Amniotic epithelial cell (primary cell): ENCODE data around the gene PHF19.

Experiments
- DNase-seq: peaks from one replicate; pipeline ENCODE4 v3.0.0-alpha.2; 2010; ENCODE audit warnings: low read depth

Gene PHF19

DNA sequence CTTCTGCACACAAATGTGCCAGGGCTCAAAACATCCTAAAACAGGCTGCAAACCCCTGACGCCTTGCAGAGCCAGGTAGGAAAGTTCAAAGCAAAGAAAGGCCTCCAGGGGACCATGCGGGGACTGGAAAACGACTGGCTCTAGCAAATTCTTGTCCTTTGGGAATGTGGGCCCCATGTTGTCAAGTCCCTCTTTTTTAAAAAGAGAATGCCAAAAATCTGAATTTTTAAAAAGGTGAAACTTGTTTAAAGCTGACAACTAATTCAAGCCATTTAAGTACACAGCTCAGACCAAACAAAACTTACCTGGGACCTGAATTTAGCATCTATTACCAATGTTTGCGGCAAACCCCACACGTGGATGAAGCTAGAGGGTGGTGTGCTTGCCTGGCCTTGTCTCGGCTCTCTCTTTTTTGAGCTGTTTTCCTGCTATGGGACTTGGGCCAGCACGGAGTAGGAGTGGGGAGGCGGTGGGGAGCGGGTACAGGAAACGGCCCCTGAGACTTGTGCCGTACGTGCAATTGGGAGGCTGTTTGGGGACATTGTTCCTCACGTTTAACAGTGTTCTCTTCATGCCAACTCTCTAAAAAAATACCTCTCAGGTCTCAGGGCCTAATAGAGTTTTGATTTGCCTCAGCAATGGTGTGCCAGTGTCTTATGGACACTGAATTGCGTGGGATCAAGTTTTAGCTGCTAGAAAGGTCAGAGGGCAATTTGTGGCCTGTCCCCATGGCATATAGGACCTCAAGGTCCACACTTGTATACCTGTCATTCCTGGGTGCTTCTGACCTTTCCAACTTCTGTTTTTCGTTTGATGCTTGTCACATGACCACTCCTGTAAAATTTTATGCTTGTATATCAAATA is 15.1 kb upstream of the PHF19 start:
- no peak for DNase-seq

DNA sequence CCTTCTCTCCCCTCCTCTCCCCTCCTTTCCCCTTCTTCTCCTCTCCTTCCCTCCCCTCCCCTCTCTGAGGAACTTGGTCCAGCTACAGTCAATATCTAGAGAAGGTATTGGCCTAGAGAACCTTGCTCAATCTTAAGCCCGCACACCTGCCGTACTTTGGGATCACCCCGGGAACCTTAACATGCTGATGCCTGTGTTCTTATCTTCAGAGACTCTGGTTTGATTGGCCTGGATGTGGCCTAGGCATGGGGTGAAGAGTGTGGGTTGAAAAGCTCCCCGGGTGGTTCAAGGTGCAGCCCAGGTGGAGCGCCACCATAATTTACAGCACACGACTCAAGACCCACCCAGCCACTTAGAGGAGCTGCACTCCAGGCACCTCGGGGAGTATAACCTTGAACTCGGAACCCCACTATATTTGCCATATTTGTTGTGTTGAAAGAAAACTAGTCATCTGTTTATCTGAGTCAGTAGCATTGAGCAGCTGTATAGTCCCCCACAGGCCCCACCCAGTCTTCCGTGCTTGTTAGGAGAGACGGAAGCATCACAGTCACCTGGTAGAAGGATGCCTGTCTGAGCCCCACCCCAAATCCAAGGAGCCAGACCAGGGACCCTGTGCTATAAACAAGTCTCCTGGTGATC is 14.4 kb upstream of the PHF19 start:
- no peak for DNase-seq

- DNase-seq = peak; percentile 80
Measured at GRCh38 chr9:120890320-120891244, 13.6 kb upstream of the PHF19 start.

DNA sequence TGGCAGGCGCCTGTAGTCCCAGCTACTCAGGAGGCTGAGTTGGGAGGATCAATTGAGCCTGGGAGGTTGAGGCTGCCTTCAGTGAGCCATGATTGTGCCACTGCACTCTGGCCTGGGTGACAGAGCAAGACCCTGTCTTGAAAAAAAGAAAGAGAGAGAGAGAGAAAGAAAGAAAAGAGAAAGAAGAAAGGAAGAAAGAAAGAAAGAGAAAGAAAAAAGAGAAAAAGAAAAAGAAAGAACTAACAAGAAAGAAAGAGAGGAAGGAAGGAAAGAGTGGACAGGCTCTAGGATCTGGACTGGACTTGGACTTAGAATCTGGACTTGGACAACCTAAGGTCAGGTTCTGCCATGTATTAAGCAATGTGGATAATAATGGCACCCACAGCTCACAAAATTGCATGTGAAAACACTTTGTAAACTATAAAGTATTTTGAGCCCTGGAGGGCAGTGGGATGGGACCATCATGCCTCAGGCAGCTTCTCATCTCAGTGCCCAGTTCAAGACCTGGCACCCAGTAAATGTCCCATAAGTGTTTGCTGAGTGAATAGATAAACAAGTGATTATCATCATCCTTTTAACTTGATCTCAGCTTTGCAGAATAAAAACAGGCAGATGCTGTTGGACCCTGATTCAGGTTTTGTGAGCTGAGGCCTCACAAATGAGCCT is 12.8 kb upstream of the PHF19 start:
- DNase-seq = no peak

DNA sequence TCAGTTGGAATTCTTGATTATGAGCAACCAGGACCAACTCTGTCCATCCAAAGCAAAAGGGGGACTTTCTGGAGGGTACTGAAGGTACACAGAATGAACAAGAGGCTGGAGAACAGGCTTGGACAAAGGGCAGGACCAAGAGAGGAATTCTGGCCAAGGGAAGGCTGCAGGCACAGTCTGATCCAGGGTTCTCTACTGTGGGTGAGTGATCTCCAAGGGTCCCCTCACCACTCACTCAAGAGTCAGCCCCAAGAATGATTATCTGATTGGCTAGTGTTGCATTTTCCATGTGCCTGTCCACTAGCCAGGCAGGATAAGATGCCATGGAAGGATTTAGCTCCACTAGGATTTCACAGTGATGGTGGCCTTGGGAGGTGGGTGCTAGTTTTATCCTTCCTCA is 11.6 kb upstream of the PHF19 start:
- DNase-seq = no peak

DNA sequence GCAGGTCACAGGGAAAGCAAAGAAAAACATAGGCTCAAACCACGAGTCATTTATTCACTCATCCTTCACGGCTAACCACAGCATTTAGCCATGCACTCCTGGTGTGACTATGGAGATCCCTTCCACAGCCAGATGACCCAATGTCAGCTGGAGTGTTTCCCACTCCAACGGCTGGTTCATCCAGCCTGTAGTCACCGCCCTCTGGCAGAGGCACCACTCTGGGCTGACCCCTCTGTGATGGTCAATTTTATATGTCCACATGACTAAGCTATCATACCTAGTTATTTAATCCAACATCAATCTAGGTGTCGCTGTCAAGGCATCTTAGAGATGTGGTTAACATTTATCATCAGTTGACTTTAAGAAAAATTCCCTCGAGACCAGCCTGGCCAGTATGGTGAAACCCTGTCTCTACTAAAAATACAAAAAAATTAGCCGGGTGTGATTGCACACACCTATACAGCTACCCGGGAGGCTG is 9.5 kb upstream of the PHF19 start:
- peak; percentile 56 for DNase-seq

- DNase-seq = no peak
Measured at GRCh38 chr9:120885958-120886357, 9.0 kb upstream of the PHF19 start.

GRCh38 chr9:120885457-120885856 is 8.5 kb upstream of the PHF19 start:
- no peak for DNase-seq

- DNase-seq = no peak
Measured at GRCh38 chr9:120883608-120883996, 6.6 kb upstream of the PHF19 start.

DNA sequence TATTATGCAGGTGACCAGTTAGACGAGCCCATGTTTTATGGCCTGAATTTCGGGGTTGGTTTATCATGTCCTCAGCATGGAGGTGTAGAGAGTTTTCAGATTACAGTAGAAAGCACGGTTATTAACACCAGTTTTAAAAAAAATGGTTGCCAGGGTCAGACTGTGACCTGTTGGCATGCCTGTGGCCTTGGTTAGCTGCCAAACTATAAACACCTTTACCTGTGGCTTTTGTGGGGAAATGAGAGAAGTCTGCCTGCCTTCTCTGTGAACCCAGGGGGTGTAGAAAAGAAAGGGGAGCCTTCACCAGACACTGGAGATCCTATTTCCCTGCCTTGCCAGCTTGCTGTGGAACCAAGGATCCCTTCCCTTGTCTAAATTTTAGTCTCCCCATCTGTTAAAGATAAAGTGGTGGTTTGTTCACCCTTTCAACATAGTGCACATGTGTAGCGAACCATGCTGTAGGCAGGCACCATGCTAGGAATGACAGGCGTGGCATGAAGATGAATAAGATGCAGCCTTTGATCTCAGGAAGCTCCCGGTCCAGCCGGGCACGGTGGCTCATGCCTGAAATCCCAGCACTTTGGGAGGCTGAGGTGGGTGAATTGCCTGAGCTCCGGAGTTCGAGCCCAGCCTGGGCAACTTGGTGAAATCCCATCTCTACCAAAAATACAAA is 6.1 kb upstream of the PHF19 start:
- no peak for DNase-seq

GRCh38 chr9:120879446-120879845 is 2.5 kb upstream of the PHF19 start:
- DNase-seq = no peak

- no peak for DNase-seq
Measured at GRCh38 chr9:120878188-120879130, 1.5 kb upstream of the PHF19 start.

DNA sequence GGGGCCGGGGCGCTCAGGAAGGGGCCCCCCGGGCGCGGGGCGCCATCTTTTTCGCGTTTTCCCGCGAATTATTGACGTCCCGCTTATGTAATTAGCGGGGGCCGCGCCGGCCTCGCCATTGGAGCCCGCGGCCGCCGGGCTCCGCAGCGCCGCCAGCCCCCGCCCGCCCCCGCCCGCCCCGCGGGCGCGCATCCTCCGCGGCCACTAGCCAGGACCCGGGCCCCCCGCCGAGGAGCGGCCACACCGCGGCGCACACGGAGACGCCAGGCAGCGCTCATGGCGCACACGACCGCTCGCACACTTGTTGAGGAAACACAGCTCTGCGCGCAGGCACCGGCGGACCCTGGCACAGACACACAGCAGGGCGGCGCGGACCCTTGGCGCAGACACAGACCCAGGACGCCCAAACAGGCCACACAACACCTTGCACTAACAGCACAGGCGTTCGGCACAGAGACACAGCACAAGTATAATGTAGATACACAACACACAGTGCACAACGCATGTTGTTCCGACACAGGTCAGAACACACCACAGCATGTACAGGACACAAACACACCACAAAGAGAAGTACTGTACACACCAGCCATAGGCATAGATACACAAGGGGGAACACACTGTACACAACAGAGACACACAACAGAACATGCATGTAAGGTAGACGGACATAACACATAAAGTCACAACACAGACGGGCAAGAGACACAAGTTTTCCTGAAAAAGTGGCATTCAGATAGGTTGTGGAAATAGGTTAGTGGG is 467 bp upstream of the PHF19 start:
- DNase-seq = peak; percentile 29

DNA sequence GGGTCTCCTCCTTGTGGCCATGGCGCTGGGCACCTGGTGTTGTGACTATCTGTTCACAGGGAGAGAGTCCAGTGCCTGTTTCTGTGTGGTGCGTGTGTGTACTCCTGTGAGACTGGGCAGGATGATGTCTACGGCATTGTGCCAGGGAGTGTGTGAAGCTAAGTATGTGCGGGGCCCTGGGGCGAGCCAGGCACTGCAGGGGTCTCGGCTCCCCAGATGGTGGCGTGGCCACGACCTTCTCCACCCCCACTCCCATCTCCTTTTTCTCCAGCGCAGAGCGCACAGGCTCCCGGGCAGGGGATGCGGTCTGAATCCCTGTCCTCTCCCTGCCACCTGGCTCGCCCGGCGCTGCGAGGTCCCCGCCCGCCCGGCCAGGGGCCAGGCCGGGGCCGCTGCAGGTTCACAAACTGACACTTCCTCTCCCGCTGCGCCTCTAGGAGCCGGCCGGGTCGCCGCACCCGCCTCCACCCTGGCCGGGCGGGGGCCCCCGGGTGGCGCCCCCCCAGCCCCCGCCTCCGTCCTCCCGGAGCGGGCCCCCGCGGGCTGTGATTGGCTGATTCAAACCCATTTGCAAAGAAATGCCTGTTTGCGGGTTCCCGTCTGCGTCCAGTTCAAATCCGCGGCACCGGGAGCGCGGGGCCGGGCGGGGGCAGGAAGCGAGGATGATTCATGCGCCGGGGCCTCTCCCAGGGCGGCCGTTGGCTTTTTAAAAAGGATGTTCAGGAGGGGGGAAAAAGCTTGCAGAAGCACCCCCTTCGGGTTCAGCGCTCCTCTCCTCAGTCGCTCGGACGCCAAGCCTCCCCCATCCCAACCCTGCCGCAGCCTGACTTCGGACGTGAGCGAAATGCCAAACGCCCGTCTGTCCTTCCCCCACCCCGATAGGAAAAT is 790 bp downstream of the PHF19 start:
- peak; percentile 76 for DNase-seq

DNA sequence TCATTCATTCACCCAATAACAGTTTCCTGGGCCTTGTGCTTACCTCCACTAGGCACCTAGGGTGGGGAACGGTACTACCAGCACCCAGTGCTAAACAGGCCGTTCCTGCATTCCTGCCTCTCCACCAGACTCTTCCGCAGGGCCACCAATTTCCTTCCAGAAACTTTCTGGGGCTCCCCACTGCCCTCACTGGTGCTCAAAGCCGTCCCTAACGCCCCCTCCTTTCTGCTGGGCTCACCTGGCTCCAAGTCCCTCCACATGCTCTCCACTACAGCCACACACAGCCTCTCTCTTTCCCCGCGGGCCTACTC is 1.4 kb downstream of the PHF19 start:
- DNase-seq = no peak

DNA sequence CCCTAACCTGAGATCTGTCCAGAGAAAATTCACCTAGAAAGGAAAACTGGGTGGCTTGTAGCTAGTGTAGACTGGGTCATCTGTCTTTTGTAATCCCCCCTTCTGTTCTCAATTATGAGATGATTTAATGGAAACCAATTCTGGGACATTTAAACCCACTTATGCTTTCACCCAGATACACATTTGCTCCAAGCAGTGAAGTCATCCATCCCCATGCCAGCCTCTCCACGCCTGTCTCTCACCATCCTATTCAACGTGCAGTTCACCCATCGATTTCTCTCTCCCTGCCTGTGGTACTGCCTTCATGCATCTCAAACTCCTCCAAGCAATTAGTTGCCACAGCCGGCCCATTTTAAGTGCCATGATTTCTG is 1.8 kb downstream of the PHF19 start:
- DNase-seq = no peak

DNA sequence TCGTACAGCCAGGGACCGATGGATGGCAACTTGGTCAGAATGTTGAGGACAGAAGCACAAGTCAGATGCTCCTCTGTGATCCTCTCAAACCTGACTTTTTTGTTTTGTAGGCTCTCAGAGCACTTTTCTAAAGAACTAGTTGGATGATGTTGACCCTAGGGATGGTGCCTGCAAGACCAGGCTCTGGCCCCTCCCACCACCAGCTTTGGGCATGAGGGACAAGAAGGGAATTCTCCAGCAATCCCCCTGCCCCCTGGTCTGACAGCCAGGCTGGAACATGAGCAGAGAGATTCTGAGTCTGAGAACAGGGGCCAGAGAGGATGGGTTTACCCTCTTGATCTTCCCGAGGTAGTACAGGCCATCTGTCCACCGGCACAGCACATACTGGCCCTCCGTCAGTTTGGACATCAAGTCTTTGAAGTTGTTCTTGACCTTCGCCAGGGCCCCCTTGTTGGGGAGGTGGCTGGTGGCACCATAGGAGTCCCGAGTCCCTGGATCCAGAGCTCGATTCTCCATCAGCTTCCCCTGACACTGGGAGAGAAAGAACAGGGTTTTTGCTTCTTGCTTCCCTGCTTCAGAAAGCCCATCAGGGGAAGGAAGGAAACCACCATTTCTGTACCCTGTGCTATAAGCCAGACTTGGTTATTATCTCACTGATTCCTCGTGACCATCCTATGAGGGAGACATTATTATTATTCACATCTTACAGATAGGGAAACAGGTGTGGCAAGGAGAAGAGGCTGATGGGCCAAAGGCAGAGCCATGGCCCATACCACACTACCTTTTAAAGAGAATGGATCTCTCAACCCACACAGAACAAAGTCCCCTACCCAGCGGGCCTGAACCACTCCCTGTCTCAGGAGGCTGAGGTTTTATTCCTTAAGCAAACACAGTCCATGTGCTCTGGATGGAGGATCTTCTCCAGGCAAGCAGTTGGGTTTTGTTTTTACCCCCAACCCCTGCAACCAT is 2.5 kb downstream of the PHF19 start:
- DNase-seq = no peak
